ENCODE data around the gene STRAP. TPM values are rescaled to one million over a fixed set of nuclear protein-coding genes. Genes with fewer than 3 reads are reported as not detected.

STRAP gene
- total and polyA plus RNA-seq, 9 of the 15 experiments (the other 6 are each of a cell fraction or from before 2014, with no cell fraction given), result 58.5 to 134 (median 89.5) TPM

- TF ChIP-seq HES1 (IDR thresholded peaks at IDR 0.05; ENCODE audit: low read depth) (no peak), ZNF354B (CRISPR knock-in tag; IDR thresholded peaks at IDR 0.05) (no peak), TFAP4 (CRISPR knock-in tag; IDR thresholded peaks at IDR 0.05; ENCODE audit: borderline replicate concordance) (peak; percentile 59; the same call in 1 of the 2 replicates), VEZF1 (CRISPR knock-in tag; IDR thresholded peaks at IDR 0.05) (peak; percentile 41; the same call in 1 of the 2 replicates), ZNF511 (CRISPR knock-in tag; IDR thresholded peaks at IDR 0.05) (peak; percentile 57; the same call in 1 of the 2 replicates), ZNF175 (CRISPR knock-in tag; IDR thresholded peaks at IDR 0.05; ENCODE audit: low read depth) (no peak), ZNF174 (CRISPR knock-in tag; IDR thresholded peaks at IDR 0.05) (no peak), MED1 (CRISPR knock-in tag; IDR thresholded peaks at IDR 0.05; ENCODE audit: borderline replicate concordance) (no peak), MYC (IDR thresholded peaks at IDR 0.05; ENCODE audit: low read depth, low read length) (peak; percentile 38), MYC (CRISPR knock-in tag; IDR thresholded peaks at IDR 0.05; ENCODE audit: borderline replicate concordance, low read depth) (no peak), GABPB1 (CRISPR knock-in tag; IDR thresholded peaks at IDR 0.05) (peak; percentile 95), GMEB1 (CRISPR knock-in tag; IDR thresholded peaks at IDR 0.05) (no peak), NR2F6 (CRISPR knock-in tag; IDR thresholded peaks at IDR 0.05) (no peak), TEAD4 (IDR thresholded peaks at IDR 0.05; ENCODE audit: low read length) (no peak), TEAD4 (CRISPR knock-in tag; IDR thresholded peaks at IDR 0.05; ENCODE audit: borderline replicate concordance) (no peak), MNT (conservative IDR thresholded peaks at IDR 0.05) (peak in 1 of 2 experiments; percentile 65; a peak in 3 of 4 replicates), PHB (CRISPR knock-in tag; IDR thresholded peaks at IDR 0.05) (no peak), E2F1 (CRISPR knock-in tag; IDR thresholded peaks at IDR 0.05) (no peak), C11orf30 (IDR thresholded peaks at IDR 0.05; ENCODE audit: low read depth) (peak; percentile 71), ZBED1 (IDR thresholded peaks at IDR 0.05) (no peak)
Measured at GRCh38 chr12:15882118-15882971, at the start of gene STRAP (continued).
